ENCODE data around the gene SCMH1.

DNA sequence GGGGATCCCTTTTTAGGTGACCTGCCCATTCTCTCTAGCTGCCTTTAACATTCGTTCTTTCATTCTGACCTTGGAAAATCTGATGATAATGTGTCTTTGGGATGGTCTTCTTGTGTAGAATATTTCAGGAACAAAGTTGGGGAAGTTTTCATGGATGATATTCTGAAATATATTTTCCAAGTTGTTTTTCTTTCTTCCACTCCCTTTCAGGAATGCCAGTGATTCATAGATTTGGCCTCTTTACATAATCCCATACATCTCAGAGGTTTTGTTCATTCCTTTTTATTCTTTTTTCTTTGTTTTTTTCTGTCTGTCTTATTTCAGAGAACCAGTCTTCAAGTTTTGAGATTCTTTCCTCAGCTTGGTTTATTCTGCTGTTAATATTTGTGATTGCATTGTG lies 13.9 kb upstream of the SCMH1 start:
- TF ChIP-seq EGR1 (IDR thresholded peaks at IDR 0.05), result no peak
- TF ChIP-seq, protein P1, sequence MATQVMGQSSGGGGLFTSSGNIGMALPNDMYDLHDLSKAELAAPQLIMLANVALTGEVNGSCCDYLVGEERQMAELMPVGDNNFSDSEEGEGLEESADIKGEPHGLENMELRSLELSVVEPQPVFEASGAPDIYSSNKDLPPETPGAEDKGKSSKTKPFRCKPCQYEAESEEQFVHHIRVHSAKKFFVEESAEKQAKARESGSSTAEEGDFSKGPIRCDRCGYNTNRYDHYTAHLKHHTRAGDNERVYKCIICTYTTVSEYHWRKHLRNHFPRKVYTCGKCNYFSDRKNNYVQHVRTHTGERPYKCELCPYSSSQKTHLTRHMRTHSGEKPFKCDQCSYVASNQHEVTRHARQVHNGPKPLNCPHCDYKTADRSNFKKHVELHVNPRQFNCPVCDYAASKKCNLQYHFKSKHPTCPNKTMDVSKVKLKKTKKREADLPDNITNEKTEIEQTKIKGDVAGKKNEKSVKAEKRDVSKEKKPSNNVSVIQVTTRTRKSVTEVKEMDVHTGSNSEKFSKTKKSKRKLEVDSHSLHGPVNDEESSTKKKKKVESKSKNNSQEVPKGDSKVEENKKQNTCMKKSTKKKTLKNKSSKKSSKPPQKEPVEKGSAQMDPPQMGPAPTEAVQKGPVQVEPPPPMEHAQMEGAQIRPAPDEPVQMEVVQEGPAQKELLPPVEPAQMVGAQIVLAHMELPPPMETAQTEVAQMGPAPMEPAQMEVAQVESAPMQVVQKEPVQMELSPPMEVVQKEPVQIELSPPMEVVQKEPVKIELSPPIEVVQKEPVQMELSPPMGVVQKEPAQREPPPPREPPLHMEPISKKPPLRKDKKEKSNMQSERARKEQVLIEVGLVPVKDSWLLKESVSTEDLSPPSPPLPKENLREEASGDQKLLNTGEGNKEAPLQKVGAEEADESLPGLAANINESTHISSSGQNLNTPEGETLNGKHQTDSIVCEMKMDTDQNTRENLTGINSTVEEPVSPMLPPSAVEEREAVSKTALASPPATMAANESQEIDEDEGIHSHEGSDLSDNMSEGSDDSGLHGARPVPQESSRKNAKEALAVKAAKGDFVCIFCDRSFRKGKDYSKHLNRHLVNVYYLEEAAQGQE (IDR thresholded peaks at IDR 0.05; ENCODE audit: low read depth), result no peak
